Neural crest cell (in vitro differentiated cells): ENCODE results near the gene VIPR1. TPM values are rescaled to one million over a fixed set of nuclear protein-coding genes. Genes with fewer than 3 reads are reported as not detected.
A peak's percentile ranks its signal among the peaks of the same experiment; 100 is the strongest.

ENCODE experiments used
- DNase-seq: peaks from one replicate; pipeline ENCODE4 v3.0.0; 2021; ENCODE audit warnings: low read depth, mixed read lengths, low spot score
- H3K27ac Mint-ChIP-seq: one replicate; pipeline ENCODE4 v1.8.0; 2021; ENCODE audit warnings: mild to moderate bottlenecking, mixed read lengths; ENCODE audit not compliant: unreplicated experiment
- H3K27me3 Mint-ChIP-seq: 2 replicates; pipeline ENCODE4 v1.8.0; 2021; ENCODE audit warnings: low read depth, mild to moderate bottlenecking, mixed read lengths
- H3K36me3 Mint-ChIP-seq: 2 replicates; pipeline ENCODE4 v1.8.0; 2021; ENCODE audit warnings: low read depth, mild to moderate bottlenecking, mixed read lengths
- H3K4me1 Mint-ChIP-seq: 2 replicates; pipeline ENCODE4 v1.8.0; 2021; ENCODE audit warnings: mixed read lengths
- H3K4me3 Mint-ChIP-seq: one replicate; pipeline ENCODE4 v1.8.0; 2021; ENCODE audit warnings: mild to moderate bottlenecking, mixed read lengths
- H3K9me3 Mint-ChIP-seq: 2 replicates; pipeline ENCODE4 v1.8.0; 2021; ENCODE audit warnings: mixed read lengths
- long read RNA-seq: library from polyadenylated mRNA; unstranded; transcript quantifications from one replicate; pipeline ENCODE4 v2.0.0, GENCODE V29; 2020
- total RNA-seq: library from RNA; stranded (reverse); gene quantifications from 2 replicates; pipeline ENCODE4 v1.2.1, GENCODE V29; 2021
- TF ChIP-seq, protein P1 (sequence below): fragments of 200-600 bp; sonication (generic); conservative IDR thresholded peaks from 2 replicates; pipeline ENCODE4 v1.5.0; 2021; ENCODE audit warnings: antibody characterized with exemption, mild to moderate bottlenecking

Gene VIPR1, protein sequence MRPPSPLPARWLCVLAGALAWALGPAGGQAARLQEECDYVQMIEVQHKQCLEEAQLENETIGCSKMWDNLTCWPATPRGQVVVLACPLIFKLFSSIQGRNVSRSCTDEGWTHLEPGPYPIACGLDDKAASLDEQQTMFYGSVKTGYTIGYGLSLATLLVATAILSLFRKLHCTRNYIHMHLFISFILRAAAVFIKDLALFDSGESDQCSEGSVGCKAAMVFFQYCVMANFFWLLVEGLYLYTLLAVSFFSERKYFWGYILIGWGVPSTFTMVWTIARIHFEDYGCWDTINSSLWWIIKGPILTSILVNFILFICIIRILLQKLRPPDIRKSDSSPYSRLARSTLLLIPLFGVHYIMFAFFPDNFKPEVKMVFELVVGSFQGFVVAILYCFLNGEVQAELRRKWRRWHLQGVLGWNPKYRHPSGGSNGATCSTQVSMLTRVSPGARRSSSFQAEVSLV
- 0.63 TPM in 1 of 2 replicates, not detected in the other for total RNA-seq
- long read RNA-seq: 0 reads

DNA sequence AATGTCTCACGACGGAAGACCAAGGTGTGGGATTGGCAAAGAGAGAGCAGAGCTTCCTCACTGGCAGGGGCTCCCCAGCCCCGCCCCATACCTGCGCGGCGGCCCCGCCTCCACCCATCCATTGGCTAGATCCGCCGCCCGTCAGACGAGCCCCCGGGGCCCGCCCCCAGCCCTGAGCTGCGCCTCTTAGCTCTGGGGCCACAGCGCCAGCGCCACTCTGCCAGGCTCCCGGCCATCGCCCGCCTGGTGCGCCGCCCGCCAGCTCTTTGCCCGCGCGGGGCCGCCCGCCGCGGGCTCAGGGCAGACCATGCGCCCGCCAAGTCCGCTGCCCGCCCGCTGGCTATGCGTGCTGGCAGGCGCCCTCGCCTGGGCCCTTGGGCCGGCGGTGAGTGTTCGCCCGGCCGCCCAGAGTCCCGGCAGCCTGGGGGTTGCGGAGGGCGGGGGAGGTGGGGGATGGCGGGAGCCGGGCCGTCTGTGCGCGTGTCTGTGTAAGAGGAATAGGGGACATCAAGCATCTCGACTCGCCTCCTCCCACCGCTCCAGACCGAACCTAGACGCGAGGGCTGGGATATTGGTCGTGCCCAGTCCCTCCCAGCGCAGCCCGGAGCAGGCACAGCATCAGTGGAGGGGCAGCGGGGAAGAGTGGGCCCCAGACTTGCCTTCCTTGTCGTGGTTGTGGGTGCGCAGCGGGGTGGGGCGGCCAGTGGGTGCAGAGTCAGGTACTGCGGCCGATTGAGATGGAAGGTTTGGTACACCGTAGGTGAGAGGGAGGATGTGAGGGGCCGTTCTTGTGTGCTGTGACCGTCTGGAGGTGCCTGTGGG is at the start of gene VIPR1:
TSS of gene VIPR1 (plus strand) at position 215 of the 822 bp plus-strand sequence. CDS start at position 308, 93 bp downstream.
- Mint-ChIP-seq H3K9me3 (no peaks in the 10 kb centered on the region), H3K27ac (no peak within 1 kb of the TSS), H3K36me3 (no peaks in the 10 kb centered on the region), H3K27me3 (peaks cover 80% of the 10 kb centered on the region), H3K4me1 (peaks cover 17% of the 10 kb centered on the region), H3K4me3 (peak within 1 kb of the TSS; percentile 83)
- DNase-seq: peak; percentile 42
- TF ChIP-seq, protein P1, sequence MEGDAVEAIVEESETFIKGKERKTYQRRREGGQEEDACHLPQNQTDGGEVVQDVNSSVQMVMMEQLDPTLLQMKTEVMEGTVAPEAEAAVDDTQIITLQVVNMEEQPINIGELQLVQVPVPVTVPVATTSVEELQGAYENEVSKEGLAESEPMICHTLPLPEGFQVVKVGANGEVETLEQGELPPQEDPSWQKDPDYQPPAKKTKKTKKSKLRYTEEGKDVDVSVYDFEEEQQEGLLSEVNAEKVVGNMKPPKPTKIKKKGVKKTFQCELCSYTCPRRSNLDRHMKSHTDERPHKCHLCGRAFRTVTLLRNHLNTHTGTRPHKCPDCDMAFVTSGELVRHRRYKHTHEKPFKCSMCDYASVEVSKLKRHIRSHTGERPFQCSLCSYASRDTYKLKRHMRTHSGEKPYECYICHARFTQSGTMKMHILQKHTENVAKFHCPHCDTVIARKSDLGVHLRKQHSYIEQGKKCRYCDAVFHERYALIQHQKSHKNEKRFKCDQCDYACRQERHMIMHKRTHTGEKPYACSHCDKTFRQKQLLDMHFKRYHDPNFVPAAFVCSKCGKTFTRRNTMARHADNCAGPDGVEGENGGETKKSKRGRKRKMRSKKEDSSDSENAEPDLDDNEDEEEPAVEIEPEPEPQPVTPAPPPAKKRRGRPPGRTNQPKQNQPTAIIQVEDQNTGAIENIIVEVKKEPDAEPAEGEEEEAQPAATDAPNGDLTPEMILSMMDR: no peak

DNA sequence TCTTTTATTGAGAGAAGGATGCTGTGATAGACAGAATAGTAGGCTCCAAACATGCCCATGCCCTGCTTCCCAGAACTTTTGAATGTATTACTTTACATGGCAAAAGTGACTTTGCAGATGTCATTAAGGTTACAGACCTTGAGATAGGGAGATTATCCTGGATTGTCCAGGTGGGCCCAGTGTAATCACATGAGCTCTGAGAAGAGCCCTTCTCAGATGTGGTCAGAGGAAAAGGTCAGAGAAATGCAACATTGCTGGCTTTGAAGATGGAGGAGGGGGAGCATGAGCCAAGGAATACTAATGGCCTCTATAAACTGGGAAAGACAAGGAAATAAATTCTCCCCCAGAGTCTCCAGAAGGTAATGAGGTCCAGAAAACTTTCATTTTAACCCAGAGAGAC is 46.2 kb upstream of the VIPR1 start:
- Mint-ChIP-seq H3K9me3 (peaks cover 7% of the 10 kb centered on the region), H3K27ac (no peak overlapping the region), H3K36me3 (no peaks in the 10 kb centered on the region), H3K4me3 (no peak overlapping the region), H3K27me3 (peaks cover 20% of the 10 kb centered on the region), H3K4me1 (no peaks in the 10 kb centered on the region)
- DNase-seq: no peak
- TF ChIP-seq, protein P1: no peak

DNA sequence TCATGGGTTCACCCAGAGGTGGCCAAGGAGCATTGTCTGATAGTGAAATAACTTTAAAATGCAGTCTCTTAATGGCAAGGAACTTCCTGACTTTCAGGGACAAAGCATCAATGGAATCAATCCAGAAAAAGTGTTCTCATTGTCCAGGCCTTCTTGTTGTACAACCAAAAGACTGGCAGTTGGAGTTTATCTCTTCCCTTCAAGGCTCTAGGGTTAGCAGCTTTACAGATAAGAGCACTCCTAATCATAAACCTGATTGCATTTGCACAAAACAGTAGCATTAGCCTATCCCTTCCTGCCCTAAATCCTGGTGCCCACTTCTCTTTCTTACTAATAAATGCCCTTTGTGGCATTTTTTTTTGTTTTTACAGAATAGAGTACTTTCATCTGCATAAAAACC is 43.3 kb upstream of the VIPR1 start:
- Mint-ChIP-seq H3K27me3 (peaks cover 20% of the 10 kb centered on the region), H3K27ac (no peak overlapping the region)

DNA sequence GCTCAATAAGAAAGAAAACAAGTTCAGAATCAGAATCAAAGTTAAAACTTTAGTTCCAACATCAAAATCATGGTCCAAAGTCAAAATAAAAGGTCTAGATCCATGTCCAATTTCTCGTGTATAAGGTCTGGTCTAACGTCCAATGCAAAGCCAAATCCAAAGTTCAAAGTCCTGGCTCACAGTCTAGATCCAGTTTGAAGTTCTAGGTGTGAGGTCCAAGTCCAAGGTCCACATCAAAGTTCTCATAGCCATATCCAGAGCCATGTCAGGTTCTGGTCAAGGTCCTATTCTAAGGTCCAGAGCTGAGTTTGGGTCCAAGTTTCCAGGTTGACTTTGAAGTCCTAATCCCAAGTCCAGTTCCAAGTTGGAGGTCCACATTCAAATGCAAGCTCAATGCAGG is 40.7 kb upstream of the VIPR1 start:
- peaks cover 9% of the 10 kb centered on the region for H3K27me3 Mint-ChIP-seq
- TF ChIP-seq, protein P1: no peak
- H3K36me3 Mint-ChIP-seq: no peaks in the 10 kb centered on the region
- no peak overlapping the region for H3K4me3 Mint-ChIP-seq
- no peak for DNase-seq
- H3K9me3 Mint-ChIP-seq: peaks cover 7% of the 10 kb centered on the region
- H3K27ac Mint-ChIP-seq: no peak overlapping the region
- no peaks in the 10 kb centered on the region for H3K4me1 Mint-ChIP-seq

More for the DNA sequence above, 43.3 kb upstream of the VIPR1 start:
- TF ChIP-seq, protein P1: no peak
- H3K4me1 Mint-ChIP-seq: no peaks in the 10 kb centered on the region
- H3K9me3 Mint-ChIP-seq: peaks cover 3% of the 10 kb centered on the region
- no peaks in the 10 kb centered on the region for H3K36me3 Mint-ChIP-seq
- H3K4me3 Mint-ChIP-seq: no peak overlapping the region
- no peak for DNase-seq

DNA sequence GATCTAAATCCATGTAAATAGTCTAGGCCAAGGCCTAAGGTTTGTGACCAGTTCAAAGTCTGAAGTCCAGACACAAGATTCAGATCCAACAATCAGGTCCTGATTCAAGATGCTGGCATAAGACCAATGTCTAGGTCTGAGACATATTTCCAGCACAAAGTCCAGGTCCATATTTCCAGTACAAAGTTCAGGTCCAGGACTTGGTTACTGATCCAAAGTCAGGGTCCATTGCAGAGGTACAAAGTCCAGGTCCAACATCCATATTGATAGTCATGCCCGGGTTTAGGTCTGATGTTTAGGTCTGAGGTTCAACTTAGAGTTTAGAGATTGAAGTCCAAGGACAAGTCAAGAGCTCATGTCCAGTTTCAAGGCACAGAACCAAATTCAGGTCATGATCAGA is 39.4 kb upstream of the VIPR1 start:
- no peaks in the 10 kb centered on the region for H3K4me1 Mint-ChIP-seq
- H3K36me3 Mint-ChIP-seq: no peaks in the 10 kb centered on the region
- no peak for DNase-seq
- H3K4me3 Mint-ChIP-seq: no peak overlapping the region
- H3K9me3 Mint-ChIP-seq: peaks cover 7% of the 10 kb centered on the region
- H3K27ac Mint-ChIP-seq: no peak overlapping the region
- peaks cover 4% of the 10 kb centered on the region for H3K27me3 Mint-ChIP-seq
- TF ChIP-seq, protein P1: no peak
